ENCODE measurements around the gene CBL.

Gene CBL

GRCh38 chr11:119187123-119187892 lies 18.8 kb upstream of the CBL start:
- Histone ChIP-seq H3K79me2 (ENCODE audit: insufficient read depth, low read length) (no peaks in the 10 kb centered on the region), H3K4me3 (ENCODE audit: low read length, poor library complexity, severe bottlenecking) (no peak overlapping the region), H3K27me3 (ENCODE audit: insufficient read depth, low read length, poor library complexity, severe bottlenecking) (no peaks in the 10 kb centered on the region), H3K9ac (ENCODE audit: low read depth, low read length, poor library complexity, severe bottlenecking) (no peak overlapping the region), H3K4me1 (ENCODE audit: insufficient read depth, low read length, poor library complexity, severe bottlenecking) (no peaks in the 10 kb centered on the region), H4K20me1 (ENCODE audit: insufficient read depth, low read length, poor library complexity, severe bottlenecking) (no peaks in the 10 kb centered on the region), H3K9me3 (ENCODE audit: insufficient read depth, low read depth, low read length) (no peaks in the 10 kb centered on the region), H2AFZ (ENCODE audit: low read length) (no peak overlapping the region), H3F3A (ENCODE audit: low read depth) (no peaks in the 10 kb centered on the region), H3K4me2 (ENCODE audit: low read depth, low read length, poor library complexity, severe bottlenecking) (no peak overlapping the region), H3K36me3 (ENCODE audit: insufficient read depth, low read length) (no peaks in the 10 kb centered on the region), H3K9me2 (replicated peaks; ENCODE audit: low read depth, low read length) (no peaks in the 10 kb centered on the region)
- TF ChIP-seq CTCF (conservative IDR thresholded peaks at IDR 0.05; ENCODE audit: low read length): no peak
- no peak for TF ChIP-seq EZH2phosphoT487 (IDR thresholded peaks at IDR 0.05; ENCODE audit: borderline replicate concordance)

DNA sequence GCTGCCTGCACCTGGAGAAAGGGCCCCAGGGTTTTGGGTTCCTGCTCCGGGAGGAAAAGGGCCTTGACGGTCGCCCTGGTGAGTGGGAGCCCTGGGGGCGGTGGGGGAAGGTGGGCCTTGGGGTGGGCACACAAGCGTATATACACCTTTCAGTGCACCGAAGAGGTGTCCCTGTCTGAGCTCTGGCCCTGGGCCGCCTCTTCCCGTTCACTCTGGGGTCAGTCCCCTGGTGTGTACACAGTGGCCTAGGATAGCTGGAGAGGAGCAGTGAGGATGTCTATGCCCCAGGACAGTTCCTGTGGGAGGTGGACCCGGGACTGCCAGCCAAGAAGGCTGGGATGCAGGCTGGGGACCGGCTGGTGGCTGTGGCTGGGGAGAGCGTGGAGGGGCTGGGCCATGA lies 18.1 kb upstream of the CBL start:
- Histone ChIP-seq H3K9me3 (ENCODE audit: insufficient read depth, low read depth, low read length) (no peaks in the 10 kb centered on the region), H3K4me3 (ENCODE audit: low read length, poor library complexity, severe bottlenecking) (no peak overlapping the region), H3K9me2 (replicated peaks; ENCODE audit: low read depth, low read length) (no peaks in the 10 kb centered on the region), H3K4me1 (ENCODE audit: insufficient read depth, low read length, poor library complexity, severe bottlenecking) (peaks cover 3% of the 10 kb centered on the region), H3F3A (ENCODE audit: low read depth) (no peaks in the 10 kb centered on the region), H3K4me2 (ENCODE audit: low read depth, low read length, poor library complexity, severe bottlenecking) (no peak overlapping the region), H3K79me2 (ENCODE audit: insufficient read depth, low read length) (no peaks in the 10 kb centered on the region), H4K20me1 (ENCODE audit: insufficient read depth, low read length, poor library complexity, severe bottlenecking) (no peaks in the 10 kb centered on the region), H3K36me3 (ENCODE audit: insufficient read depth, low read length) (no peaks in the 10 kb centered on the region), H3K27me3 (ENCODE audit: insufficient read depth, low read length, poor library complexity, severe bottlenecking) (no peaks in the 10 kb centered on the region), H3K9ac (ENCODE audit: low read depth, low read length, poor library complexity, severe bottlenecking) (no peak overlapping the region), H2AFZ (ENCODE audit: low read length) (no peak overlapping the region)
- no peak for TF ChIP-seq EZH2phosphoT487 (IDR thresholded peaks at IDR 0.05; ENCODE audit: borderline replicate concordance)
- no peak for TF ChIP-seq CTCF (conservative IDR thresholded peaks at IDR 0.05; ENCODE audit: low read length)

- H3K4me2 ChIP-seq (ENCODE audit: low read depth, low read length, poor library complexity, severe bottlenecking): no peak overlapping the region
- peaks cover 5% of the 10 kb centered on the region for H3K4me1 ChIP-seq (ENCODE audit: insufficient read depth, low read length, poor library complexity, severe bottlenecking)
- H3K9me3 ChIP-seq (ENCODE audit: insufficient read depth, low read depth, low read length): no peaks in the 10 kb centered on the region
- no peak overlapping the region for H2AFZ ChIP-seq (ENCODE audit: low read length)
- no peak overlapping the region for H3K4me3 ChIP-seq (ENCODE audit: low read length, poor library complexity, severe bottlenecking)
- no peaks in the 10 kb centered on the region for H3K36me3 ChIP-seq (ENCODE audit: insufficient read depth, low read length)
- TF ChIP-seq EZH2phosphoT487 (IDR thresholded peaks at IDR 0.05; ENCODE audit: borderline replicate concordance) (no peak), CTCF (conservative IDR thresholded peaks at IDR 0.05; ENCODE audit: low read length) (no peak)
- H3K27me3 ChIP-seq (ENCODE audit: insufficient read depth, low read length, poor library complexity, severe bottlenecking): no peaks in the 10 kb centered on the region
- H4K20me1 ChIP-seq (ENCODE audit: insufficient read depth, low read length, poor library complexity, severe bottlenecking): no peaks in the 10 kb centered on the region
- H3K9me2 ChIP-seq (replicated peaks; ENCODE audit: low read depth, low read length): no peaks in the 10 kb centered on the region
- H3F3A ChIP-seq (ENCODE audit: low read depth): no peaks in the 10 kb centered on the region
- no peak overlapping the region for H3K9ac ChIP-seq (ENCODE audit: low read depth, low read length, poor library complexity, severe bottlenecking)
- H3K79me2 ChIP-seq (ENCODE audit: insufficient read depth, low read length): no peaks in the 10 kb centered on the region
These were observed 17.3 kb upstream of the CBL start for GRCh38 chr11:119188887-119189286.
